WERI-Rb-1 (cell line): ENCODE data around the gene EMC1.
A peak's percentile ranks its signal among the peaks of the same experiment; 100 is the strongest.

Experiments
- DNase-seq: peaks from one replicate; pipeline ENCODE4 v3.0.0-alpha.2; 2020
- H3K27ac ChIP-seq: fragments of 250-450 bp; sonication (Bioruptor Pico); 2 replicates; pipeline ENCODE4 v1.5.1; 2020; ENCODE audit warnings: mild to moderate bottlenecking, moderate library complexity
- H3K27me3 ChIP-seq: fragments of 250-450 bp; sonication (Bioruptor Pico); 2 replicates; pipeline ENCODE4 v1.5.1; 2021; ENCODE audit warnings: mild to moderate bottlenecking, low read depth, moderate library complexity; ENCODE audit not compliant: insufficient read depth, severe bottlenecking
- H3K36me3 ChIP-seq: fragments of 250-450 bp; sonication (Bioruptor Pico); 2 replicates; pipeline ENCODE4 v1.5.1; 2020; ENCODE audit warnings: mild to moderate bottlenecking, moderate library complexity
- H3K4me3 ChIP-seq: 2 replicates; pipeline ENCODE4 v1.5.1; 2011; ENCODE audit warnings: low read depth, mild to moderate bottlenecking, control low read depth, low read length
- H3K9me3 ChIP-seq: fragments of 250-450 bp; sonication (Bioruptor Pico); 2 replicates; pipeline ENCODE4 v1.5.1; 2021; ENCODE audit warnings: mild to moderate bottlenecking, moderate library complexity; ENCODE audit not compliant: severe bottlenecking
- CTCF ChIP-seq: IDR thresholded peaks from 2 replicates; pipeline ENCODE4 v1.5.1; 2011; ENCODE audit warnings: low read depth, mild to moderate bottlenecking, control low read depth, inconsistent platforms, low read length

Gene EMC1

GRCh38 chr1:19179597-19180264 is 71.6 kb downstream of the EMC1 start:
- Histone ChIP-seq H3K27ac (no peak overlapping the region), H3K36me3 (peaks cover 71% of the 10 kb centered on the region)

GRCh38 chr1:19178734-19179398 is 72.5 kb downstream of the EMC1 start:
- Histone ChIP-seq H3K9me3 (no peaks in the 10 kb centered on the region), H3K4me3 (no peak overlapping the region), H3K27ac (no peak overlapping the region), H3K27me3 (no peaks in the 10 kb centered on the region), H3K36me3 (peaks cover 71% of the 10 kb centered on the region)
- no peak for TF ChIP-seq CTCF
- DNase-seq = no peak

More at GRCh38 chr1:19179597-19180264, 71.6 kb downstream of the EMC1 start:
- TF ChIP-seq CTCF = peak; percentile 50
- Histone ChIP-seq H3K4me3 (no peak overlapping the region), H3K27me3 (no peaks in the 10 kb centered on the region), H3K9me3 (no peaks in the 10 kb centered on the region)
- peak; percentile 33 for DNase-seq

- Histone ChIP-seq H3K27ac (no peak overlapping the region), H3K36me3 (peaks cover 71% of the 10 kb centered on the region)
- TF ChIP-seq CTCF = no peak
These were observed 73.5 kb downstream of the EMC1 start for GRCh38 chr1:19177811-19178210.

GRCh38 chr1:19169642-19170041 is 81.7 kb downstream of the EMC1 start:
- Histone ChIP-seq H3K4me3 (no peak overlapping the region), H3K27me3 (no peaks in the 10 kb centered on the region), H3K27ac (0 out of 2 replicates have a peak overlapping the region, but pooled peaks have one; percentile 17), H3K36me3 (peaks cover 95% of the 10 kb centered on the region), H3K9me3 (no peaks in the 10 kb centered on the region)
- DNase-seq = no peak
- no peak for TF ChIP-seq CTCF

More at GRCh38 chr1:19177811-19178210, 73.5 kb downstream of the EMC1 start:
- Histone ChIP-seq H3K9me3 (no peaks in the 10 kb centered on the region), H3K4me3 (no peak overlapping the region), H3K27me3 (no peaks in the 10 kb centered on the region)
- no peak for DNase-seq

GRCh38 chr1:19167140-19167539 is 84.2 kb downstream of the EMC1 start:
- Histone ChIP-seq H3K36me3 (peaks cover 95% of the 10 kb centered on the region), H3K9me3 (no peaks in the 10 kb centered on the region), H3K27me3 (no peaks in the 10 kb centered on the region), H3K4me3 (no peak overlapping the region), H3K27ac (no peak overlapping the region)
- TF ChIP-seq CTCF = no peak
- DNase-seq = no peak

GRCh38 chr1:19166066-19166465 is 85.3 kb downstream of the EMC1 start:
- no peak overlapping the region for H3K4me3 ChIP-seq
- no peaks in the 10 kb centered on the region for H3K27me3 ChIP-seq
- H3K36me3 ChIP-seq = peaks cover 95% of the 10 kb centered on the region
- no peak overlapping the region for H3K27ac ChIP-seq
- H3K9me3 ChIP-seq = no peaks in the 10 kb centered on the region
- DNase-seq = no peak
- no peak for TF ChIP-seq CTCF
